HG02884 (cell line): Measurements from ENCODE around the gene F7.

ENCODE experiments used
- ATAC-seq: cut with Tn5 transposase; IDR thresholded peaks from one replicate; pipeline ENCODE4 v1.9.1; 2021; ENCODE audit warnings: mild to moderate bottlenecking, moderate library complexity; ENCODE audit not compliant: unreplicated experiment

Gene F7

DNA sequence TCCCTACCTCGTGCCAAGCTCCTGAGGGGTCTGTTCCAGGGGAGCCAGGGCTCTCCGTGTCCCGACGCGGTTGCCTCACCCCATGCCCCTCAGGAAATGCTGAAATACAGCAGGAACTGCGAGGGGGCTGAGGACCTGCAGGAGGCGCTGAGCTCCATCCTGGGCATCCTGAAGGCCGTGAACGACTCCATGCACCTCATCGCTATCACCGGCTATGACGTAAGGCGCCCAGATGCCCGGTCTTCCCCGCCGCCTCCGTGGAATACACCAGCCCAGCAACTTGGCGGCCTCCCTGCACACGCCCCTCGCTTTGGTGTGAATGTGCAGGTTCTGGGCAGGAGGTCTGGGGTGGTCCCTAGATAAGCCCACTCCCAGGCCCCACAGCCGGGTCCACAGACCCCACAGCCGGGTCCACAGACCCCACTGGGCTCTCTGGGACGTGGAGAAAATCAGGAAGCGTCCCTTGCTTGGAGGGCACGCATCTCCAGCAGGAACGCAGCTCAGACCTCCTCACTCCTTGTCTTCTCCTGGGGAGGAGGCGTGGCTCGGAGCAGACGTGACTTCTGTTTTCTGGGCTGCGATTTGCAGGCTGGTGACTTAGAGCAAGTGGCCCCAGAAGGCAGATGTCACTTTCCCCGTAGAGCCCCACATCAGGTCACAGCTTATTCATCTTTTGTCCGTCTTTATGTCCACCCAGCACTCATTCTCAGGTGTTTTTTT lies 19.4 kb upstream of the F7 start:
- no peak for ATAC-seq

DNA sequence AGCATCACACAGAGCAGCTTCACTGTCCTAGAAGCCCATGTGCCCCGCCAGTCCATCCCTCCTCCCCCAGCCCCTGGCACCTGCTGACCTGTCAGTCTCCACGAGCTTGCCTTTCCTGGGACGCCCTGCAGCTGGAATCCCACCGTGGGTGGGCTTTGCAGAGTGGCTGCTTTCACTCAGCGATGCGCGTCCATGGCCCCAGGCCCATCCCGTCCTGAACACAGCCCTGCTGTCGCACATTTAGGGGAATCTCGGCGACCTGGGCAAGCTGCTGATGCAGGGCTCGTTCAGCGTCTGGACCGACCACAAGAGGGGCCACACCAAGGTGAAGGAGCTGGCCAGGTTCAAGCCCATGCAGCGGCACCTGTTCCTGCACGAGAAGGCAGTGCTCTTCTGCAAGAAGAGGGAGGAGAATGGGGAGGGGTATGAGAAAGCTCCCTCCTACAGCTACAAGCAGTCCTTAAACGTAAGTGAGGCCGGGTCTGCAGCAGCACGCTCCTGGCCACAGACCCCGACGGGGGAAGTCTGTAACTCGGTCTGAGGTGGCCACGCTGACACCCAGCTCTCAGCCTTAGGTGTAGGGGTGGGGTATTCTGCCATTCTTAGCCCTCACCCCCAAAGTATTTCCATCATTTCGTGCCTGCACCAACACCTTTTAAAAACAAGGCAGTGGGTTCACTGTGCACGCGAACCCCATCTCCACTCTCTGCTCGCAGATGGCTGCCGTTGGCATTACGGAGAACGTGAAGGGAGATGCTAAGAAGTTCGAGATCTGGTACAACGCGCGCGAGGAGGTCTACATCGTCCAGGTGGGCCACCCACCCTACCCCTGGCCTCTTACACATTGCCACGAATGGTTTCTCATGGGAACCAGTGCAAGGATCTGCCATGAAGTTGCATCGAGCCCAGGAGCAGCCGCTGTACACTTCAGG lies 18.3 kb upstream of the F7 start:
- ATAC-seq, result no peak

DNA sequence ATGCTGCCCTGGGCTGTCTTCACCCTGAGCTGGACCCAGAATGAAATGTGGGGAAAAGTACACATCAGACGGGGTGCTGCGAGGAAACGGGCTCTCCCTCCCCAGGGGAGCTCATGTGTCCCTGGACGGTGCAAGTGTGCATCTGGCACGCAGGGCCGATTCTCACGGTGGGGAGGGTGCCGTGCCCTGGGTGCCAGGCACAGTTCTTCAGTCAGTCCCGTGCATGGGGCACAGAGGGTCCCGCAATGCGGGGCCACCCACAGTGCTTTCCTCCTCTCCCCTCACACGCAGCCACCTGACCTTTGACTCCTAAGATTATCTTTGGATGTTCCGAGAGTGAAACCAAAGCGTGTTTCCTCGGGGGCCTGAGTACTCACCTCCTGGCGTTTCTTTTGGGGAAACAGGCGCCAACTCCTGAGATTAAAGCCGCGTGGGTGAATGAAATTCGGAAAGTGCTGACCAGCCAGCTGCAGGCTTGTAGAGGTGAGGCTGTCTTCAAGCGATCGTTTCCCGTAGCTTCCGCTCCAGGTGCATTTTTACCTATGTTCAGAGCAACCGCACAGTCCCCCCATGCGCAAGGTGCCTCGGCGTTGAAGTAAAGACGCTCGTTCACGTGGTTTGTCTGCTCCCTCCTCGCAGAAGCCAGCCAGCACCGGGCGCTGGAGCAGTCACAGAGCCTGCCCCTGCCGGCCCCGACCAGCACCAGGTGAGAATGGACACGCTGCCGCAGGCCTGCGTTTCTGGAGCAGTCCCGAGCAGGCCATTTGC lies 17.5 kb upstream of the F7 start:
- no peak for ATAC-seq

DNA sequence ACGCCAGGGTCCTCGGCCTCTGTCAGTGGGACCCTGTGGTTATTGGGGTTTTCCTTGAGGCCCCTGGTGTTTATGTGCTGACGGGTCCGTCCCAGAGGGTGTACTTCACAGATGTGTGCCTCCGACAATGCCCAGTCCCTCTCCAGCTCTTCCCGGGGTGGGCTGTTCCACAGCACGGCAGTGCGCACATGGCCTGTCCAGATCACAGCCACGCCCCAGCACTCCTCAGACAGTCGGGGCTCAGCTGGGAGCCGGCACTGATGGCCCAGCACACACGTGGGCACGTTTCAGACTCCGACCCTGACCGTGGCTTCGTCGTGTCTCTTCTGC lies 16.9 kb upstream of the F7 start:
- ATAC-seq, result no peak

DNA sequence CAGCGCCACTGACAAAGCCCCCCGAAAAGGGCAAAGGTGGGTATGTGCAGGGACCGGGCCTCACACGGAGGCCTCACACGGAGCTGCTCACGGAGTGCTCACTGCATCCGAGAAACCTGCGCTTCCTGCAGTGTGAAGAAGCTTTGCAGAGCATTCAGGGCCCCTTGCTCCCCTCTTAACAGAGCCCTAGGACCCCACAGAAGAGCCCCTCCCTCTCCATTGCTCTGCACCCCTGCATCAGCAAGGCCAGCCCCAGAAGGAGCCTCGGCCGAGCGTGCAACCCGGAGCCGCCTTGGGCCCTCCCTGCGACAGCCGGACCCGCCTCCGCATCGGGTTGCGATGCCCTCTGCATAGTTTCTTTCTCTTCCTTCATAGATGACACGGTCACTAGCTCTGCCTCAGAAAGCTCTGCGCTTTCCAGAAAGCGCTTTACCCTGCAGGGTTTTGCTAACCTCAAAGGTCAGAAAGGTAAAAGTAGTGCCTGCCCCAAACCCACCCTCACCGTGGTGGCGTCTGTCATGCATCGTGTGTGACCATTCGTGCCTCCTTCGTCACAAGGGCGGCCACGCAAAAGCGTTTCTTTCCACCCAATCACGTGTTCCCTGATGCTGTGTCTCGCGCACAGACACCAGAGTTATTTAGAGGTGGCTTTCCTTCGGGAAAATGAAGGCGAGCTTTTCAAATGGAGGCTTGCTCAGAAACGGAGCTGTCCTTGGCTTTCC lies 15.7 kb upstream of the F7 start:
- no peak for ATAC-seq

DNA sequence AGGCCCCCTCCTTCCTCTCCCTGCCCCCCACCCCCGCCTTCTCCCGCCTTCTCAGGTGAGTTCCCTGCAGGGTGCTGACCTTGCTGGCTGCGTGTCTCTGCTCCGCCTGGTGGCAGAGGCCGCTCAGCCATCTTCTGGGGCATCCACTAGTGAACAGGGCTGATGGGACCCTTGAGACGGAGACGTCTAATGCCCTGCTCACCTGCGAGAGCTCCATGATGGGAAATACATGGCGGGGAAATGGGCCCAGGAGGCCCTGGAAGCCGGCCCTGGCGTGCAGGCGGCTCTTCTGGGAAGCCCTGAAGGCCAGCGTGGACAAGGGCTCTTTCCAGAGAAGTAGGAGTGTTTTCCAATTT lies 15.2 kb upstream of the F7 start:
- no peak for ATAC-seq

DNA sequence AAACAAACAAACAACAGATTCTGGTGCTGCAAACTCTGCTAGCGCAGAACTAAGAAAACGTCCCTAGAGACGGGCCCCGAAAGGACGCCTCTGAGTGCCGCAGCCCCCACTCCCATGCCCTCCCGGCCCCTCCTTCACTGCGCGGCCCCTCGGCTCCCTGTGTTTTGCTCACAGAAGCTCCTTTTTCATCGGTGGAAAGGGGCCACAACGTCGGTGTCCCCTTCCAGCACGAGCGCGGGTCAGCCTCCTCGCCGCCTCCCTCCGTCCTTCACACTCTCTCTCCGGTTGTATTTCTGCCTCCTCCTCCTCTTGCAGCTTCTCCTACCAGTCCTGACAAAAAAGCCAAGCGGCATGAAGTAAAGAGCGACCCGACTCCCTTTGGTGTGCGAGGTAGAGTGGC lies 14.8 kb upstream of the F7 start:
- ATAC-seq, result no peak

DNA sequence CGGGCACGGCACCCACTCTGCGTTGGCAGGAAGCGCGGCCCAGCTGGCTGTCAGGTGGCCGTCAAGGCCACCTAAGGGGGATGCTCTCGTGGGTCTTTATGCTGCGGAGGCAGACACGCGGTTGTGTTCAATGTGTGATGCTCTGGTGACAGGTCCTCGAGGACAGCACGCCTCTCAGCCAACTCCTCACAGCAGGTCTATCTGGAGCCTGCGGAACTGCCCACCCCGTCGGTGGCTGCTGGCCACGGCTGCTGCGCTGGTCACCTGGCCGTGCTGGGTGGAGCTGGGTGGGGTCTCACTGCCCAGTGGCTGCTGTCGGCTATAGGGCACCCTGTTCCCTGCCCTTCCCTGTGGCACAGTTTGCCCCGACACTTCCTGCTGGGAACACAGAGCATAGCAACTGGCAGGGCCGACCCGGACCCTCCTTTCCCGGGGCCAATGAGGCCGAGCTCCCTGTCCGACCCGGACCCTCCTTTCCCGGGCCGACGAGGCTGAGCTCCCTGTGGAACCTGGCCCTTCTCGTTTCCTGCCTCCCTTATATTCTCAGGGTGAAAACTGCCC lies 14.3 kb upstream of the F7 start:
- ATAC-seq, result no peak

DNA sequence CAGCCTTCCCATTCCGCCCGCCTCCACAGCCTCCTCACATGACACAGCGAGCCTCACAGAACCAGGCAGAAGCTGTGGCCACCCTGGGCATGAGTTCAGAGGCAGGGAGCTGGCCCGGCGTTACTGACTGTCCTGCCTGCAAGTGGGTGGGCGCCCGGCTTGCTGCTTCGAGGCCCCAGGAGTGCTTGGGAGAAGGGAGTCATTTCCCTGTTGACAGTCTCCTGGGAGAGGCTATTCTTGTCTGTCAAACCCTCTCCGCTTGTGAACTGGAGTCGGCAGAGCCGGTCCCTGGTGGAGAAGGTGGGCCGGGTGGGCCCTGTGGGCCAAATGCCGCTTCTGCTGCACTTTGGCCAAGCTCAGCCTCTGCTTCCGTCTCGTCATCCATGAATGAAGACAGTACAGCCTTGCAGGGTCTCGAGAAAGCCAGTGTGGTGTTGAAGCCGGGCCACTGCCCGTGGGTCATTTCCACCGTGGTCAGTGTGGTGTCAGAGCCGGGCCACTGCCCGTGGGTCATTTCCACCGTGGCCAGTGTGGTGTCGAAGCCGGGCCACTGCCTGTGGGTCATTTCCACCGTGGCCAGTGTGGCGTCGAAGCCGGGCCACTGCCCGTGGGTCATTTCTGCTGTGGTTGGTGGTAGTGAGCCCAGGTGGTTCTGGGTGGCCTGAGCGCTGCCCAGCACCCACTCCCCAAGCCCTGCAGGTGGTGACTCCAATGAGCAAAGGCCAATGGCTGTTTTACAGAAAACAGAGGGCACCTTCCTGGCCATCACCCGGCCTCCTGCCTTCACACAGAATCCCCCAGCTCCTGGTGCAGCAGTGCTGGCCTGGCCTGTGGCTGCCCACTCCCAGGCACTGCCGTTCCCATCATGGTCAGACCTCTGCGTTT lies 13.5 kb upstream of the F7 start:
- ATAC-seq, result no peak

DNA sequence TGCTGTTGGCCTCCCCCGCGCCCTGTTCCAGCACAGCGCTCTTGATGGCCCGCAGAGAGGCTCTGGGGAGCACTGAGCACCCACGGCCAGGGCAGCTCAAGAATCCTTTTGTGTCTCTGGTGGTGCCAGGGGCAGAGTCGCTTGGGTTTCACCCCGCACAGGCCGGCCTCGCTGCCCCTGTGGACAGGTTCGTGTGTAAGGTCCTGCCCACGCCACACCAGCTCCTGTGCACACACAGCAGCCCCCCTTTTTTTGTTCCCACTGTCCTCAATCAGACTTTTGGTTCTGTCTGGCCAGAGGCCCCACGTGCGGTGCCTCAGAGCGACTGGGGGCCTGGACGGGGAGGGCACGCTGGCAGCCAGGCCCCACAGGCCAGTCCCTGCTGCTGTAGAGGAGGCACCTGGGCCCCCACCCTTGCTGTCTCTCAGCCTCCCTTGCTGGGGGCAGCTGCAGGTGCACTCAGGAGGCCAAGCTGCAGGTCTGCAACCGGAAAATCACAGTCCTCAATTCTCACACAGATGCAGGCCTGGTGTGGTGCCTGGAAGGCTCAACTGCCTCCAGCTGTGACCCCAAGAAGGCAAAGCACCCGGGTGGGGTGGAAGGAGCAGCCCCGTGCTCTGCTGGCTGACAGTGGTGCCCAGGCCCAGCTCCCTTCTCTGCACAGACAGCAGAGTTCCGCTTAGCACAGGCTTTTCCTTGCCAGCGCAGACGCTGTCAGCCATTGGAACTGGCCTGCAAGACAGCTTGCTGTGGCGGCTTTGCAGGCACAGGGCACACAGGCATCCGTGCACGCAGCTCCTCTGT lies 12.6 kb upstream of the F7 start:
- ATAC-seq, result no peak

DNA sequence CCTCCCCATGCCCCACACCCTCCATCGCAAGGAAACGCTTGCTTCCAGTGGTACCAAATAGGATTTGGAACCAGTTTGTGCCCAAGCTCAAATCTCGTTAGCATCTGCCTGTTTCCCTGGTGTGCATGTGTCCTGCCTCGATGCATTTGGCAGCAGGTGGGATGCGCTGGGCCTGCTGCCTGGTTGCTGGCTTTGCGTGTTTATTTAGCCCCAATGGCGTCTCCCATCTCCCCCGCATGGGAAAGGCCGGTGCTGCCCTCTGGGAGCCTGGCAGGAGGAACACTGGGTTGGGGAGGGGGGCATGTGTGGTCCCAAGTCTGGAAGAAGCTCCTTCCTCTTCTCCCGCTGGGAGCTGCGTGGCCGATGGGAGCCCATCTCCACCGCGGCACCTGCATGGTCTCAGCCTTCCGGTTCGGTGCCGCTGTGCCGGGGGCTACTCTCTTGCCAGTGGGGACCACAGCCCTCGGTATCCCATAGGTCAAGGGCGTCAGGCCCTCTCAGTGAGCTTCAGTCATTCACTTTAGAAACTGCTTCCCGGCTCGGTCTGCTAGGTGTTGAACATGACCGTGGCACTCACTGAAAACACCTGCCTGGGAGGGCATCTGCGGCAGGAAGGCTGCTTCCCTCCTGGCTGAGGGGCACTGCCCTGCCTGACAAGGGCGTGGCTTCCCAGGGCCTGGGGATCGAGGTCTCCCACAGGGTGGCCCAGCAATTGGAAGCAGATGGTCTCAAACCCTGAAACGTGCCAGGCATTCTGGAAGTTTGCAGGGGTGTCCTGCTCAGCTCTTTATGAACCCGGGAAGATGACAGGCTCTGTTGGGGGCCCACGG lies 11.8 kb upstream of the F7 start:
- no peak for ATAC-seq

DNA sequence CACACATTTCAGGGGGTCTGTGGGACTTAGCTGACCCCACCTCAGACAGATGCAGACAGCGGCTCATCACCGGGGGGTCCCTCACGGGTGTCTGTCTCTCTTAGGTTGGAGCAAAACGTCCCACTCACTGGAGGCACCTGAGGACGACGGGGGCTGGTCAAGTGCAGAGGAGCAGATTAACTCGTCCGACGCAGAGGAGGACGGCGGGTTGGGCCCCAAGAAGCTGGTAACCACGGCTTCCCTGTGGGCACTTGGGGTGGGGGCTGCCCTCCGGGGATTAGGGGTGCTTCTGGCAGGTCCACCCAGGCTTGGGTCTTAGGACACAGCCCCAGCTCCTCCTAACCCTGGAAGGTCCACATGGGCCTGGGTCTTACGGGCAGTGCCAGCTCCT lies 11.2 kb upstream of the F7 start:
- no peak for ATAC-seq

DNA sequence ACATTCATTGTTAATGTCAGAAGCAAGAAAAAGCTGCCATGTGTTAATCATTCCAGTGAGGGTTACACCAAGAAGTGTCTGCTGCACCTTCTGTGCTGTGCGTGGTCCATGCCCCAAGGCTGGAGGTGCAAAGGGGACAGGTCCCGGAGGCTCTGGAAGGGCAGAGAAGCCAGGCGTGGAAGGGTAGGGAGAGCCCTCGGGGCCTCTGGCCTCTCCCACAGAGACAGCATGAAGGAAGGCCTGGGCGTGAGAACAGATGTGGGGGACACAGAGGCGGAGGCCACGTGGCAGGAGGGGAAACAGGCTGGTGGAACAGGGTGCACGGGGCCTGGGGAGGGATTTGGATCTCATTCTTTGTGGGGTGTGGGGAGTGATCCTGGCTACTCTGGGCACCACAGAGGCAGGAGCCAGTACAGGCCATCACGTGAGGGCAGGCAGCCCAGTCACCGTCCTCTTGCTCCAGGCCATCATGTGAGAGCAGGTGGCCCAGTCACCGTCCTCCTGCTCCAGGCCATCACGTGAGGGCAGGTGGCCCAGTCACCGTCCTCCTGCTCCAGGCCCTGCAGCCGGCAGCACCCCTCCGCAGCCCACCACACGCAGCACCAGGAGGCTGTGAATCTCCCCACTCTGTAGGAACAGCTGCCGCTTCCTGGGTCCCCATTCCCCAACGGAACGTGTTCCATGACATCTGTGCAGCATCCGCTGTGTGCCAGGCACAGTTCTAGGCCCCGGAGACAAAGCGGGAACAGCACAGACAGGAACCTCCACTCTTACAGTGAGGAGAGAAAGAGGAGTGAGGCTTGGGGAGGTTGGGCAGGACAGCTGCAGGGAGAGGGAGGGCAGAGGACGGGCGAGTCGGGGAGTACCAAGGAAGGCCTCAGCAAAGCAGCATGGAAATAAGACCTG lies 10.2 kb upstream of the F7 start:
- no peak for ATAC-seq

DNA sequence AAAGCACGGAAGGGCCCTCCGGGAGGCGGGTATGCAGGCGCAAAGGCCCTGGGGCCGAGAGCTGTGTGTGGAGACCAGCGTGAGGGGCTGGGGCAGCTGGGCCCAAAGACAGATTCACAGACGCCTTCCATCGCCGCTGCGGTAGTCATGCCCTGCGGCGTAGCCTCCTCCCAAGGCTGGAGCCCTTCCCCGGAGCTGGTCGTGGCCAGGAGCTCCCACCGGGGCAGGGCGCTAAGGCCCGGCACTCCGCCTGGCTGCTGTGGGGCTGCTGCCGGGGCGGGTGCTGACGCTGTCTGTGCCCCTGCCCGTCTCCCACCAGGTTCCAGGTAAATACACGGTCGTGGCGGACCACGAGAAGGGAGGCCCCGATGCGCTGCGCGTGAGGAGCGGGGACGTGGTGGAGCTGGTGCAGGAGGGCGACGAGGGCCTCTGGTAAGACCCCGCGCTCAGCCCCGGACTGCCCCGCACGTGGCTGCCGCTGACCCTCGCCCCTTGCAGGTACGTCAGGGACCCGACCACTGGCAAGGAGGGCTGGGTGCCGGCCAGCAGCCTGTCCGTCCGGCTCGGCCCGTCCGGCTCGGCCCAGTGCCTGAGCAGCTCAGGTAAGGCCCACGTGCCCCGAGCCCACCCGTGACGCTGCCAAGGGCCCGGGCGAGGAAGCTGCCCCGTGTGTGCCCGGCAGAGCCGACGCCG lies 9.4 kb upstream of the F7 start:
- no peak for ATAC-seq

DNA sequence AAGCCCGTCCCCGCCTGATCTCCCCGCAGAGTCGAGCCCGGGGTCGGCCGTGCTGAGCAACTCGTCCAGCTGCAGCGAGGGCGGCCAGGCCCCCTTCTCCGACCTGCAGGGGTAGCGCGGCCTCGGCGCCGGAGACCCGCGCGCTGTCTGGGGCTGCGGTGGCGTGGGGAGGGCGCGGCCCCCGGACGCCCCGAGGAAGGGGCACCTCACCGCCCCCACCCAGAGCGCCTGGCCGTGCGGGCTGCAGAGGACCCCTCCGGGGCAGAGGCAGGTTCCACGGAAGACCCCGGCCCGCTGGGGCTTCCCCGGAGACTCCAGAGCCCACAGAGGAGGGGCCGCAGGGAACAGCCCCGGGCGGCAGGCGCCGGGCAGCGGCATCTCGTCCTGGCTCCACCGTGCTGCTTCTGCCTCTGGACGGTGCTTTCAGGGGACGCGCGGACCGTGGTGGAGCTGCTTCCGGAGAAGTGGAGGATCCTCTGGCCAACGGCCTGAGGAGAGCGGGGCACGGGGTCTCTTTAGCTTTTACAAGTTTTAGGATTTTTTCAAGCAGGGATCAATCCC lies 8.8 kb upstream of the F7 start:
- ATAC-seq, result no peak

DNA sequence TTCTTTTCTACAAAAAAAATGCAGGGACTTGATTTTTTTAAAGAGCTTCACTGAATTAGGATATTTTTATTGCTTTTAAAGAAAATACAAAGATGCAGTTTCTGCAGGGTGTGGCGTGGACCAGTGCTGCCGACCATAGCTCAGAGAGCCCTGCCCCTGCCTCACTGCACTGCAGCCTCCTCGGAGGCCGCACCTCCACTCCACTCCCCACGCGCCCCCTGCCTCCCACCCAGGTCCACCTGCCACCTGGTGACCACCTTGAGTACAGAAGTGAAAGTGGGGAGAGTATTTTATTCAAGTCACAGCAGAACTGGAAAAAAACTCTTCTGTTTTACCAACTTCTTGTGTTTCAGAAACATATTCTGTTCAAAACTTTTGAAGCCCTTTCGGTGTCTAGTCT lies 7.9 kb upstream of the F7 start:
- no peak for ATAC-seq
